Germinal center (tissue), 1 donor: Measurements from ENCODE around the gene DALRD3.
"Not testable (repeated sequence)": the region's sequence is repeated elsewhere in the genome, so short reads cannot be mapped to it uniquely, and the experiment has no call there.

ENCODE experiments used
- DNase-seq: peaks from one replicate; pipeline ENCODE4 v3.0.0; 2012; ENCODE audit warnings: mixed read lengths, low spot score

The DALRD3 gene

GRCh38 chr3:49021213-49021812 is 2.9 kb upstream of the DALRD3 start:
- DNase-seq: peak; percentile 93

- peak; percentile 42 for DNase-seq
These were observed 2.2 kb upstream of the DALRD3 start for GRCh38 chr3:49020330-49021212.

- no peak for DNase-seq
These were observed 1.6 kb upstream of the DALRD3 start for GRCh38 chr3:49019941-49020329.

GRCh38 chr3:49018707-49019006 is 277 bp upstream of the DALRD3 start:
- DNase-seq: no peak

GRCh38 chr3:49017229-49017970 is 980 bp downstream of the DALRD3 start:
- no peak for DNase-seq

GRCh38 chr3:49016414-49017228 is 1.8 kb downstream of the DALRD3 start:
- DNase-seq: no peak

- no peak for DNase-seq
These were observed 2.6 kb downstream of the DALRD3 start for GRCh38 chr3:49015765-49016164.

GRCh38 chr3:49015072-49015471 is 3.3 kb downstream of the DALRD3 start:
- DNase-seq: no peak

GRCh38 chr3:49013738-49014660 is 4.4 kb downstream of the DALRD3 start:
- peak; percentile 68 for DNase-seq

GRCh38 chr3:49013113-49013737 is 5.2 kb downstream of the DALRD3 start:
- DNase-seq: no peak

GRCh38 chr3:49012441-49013017 is 5.9 kb downstream of the DALRD3 start:
- DNase-seq: no peak

GRCh38 chr3:49009396-49009795 is 9.0 kb downstream of the DALRD3 start:
- DNase-seq: no peak

- DNase-seq: not testable (repeated sequence)
These were observed 9.8 kb downstream of the DALRD3 start for GRCh38 chr3:49008627-49009026.

GRCh38 chr3:49007771-49008528 is 10.4 kb downstream of the DALRD3 start:
- DNase-seq: peak; percentile 88

GRCh38 chr3:49007068-49007770 is 11.2 kb downstream of the DALRD3 start, which contains the start of gene WDR6:
WDR6 (plus strand) TSS chr3:49007391; CDS start chr3:49007432, 41 bp downstream.
- DNase-seq: peak; percentile 99

GRCh38 chr3:49006408-49007067 is 11.8 kb downstream of the DALRD3 start:
- DNase-seq: no peak

GRCh38 chr3:49005998-49006397 is 12.4 kb downstream of the DALRD3 start:
- DNase-seq: no peak

GRCh38 chr3:49005303-49005680 is 13.1 kb downstream of the DALRD3 start:
- no peak for DNase-seq
